Astrocyte of the cerebellum (primary cell): ENCODE measurements around the gene PPY.

ENCODE experiments used
- DNase-seq: peaks from one replicate; pipeline ENCODE4 v3.0.0-alpha.2; 2011; ENCODE audit warnings: low read depth
- H3K4me3 ChIP-seq: 2 replicates; pipeline ENCODE4 v1.5.1; 2011; ENCODE audit warnings: mild to moderate bottlenecking, low read depth, low read length, moderate library complexity
- CTCF ChIP-seq: IDR thresholded peaks from 2 replicates; pipeline ENCODE4 v1.5.1; 2012; ENCODE audit warnings: low read length, low read depth, moderate library complexity, mild to moderate bottlenecking; ENCODE audit errors: missing control alignments
- in situ Hi-C: cut with HindIII; loops from 2 replicates; pipeline ENCODE4 v1.10.0; 2017; ENCODE audit warnings: low sequenced_read_pairs

PPY gene

GRCh38 chr17:43892647-43892952, 49.7 kb downstream of the PPY start:
- no peak overlapping the region for H3K4me3 ChIP-seq
- peak; percentile 12 for DNase-seq
- TF ChIP-seq CTCF, result no peak
- in situ Hi-C loops, result no loop called here

- in situ Hi-C loops, result no loop called here
- H3K4me3 ChIP-seq, result no peak overlapping the region
- DNase-seq, result no peak
- no peak for TF ChIP-seq CTCF
These were observed 50.2 kb downstream of the PPY start for GRCh38 chr17:43891851-43892646.
